Measurements from ENCODE around the gene FYN. TPM values are rescaled to one million over a fixed set of nuclear protein-coding genes. Genes with fewer than 3 reads are reported as not detected.

Gene FYN
- total and polyA plus RNA-seq, 10 of the 15 experiments (the other 5 are each of a cell fraction or from before 2014, with no cell fraction given): 51.4 to 247 (median 138) TPM

DNA sequence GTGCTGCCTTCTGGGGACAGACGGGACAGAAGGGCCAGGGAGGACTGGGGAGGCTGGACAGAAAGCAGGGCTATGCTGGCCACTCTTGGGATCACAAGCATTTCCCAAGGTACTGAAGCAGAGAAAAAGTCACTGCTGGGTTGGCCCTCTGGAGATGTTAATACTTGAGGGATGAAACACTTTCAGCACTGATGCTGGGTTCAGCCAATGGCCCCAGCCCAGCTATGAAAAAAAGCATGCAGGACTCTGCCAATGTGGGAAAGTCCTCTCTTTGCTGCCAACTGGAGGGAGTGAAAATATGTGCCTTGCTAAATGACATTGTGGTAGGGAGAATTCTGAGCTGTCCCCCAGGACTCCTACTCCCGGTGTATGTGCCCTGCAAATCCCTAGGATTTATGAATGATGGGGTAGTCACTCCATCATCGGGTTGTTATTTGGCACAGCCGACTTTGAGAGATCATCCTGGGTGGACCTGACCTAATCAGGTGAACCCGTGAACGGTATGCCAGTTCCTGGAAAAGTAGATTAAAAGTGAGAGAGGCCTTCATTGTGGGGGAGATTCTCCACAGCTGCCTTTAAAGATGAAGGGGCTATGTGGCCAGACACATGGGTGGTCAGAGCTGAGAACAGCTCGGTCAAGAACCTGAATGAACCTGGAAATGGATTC is 147.7 kb downstream of the FYN start:
- H4K20me1 ChIP-seq (ENCODE audit: control insufficient read depth, insufficient read depth): no peaks in the 10 kb centered on the region
- H3K4me1 ChIP-seq (ENCODE audit: control insufficient read depth, insufficient read depth, low read length): peaks cover 40% of the 10 kb centered on the region
- 77% methylated on average over 7 of the region's 7 CpGs for WGBS (ENCODE audit: insufficient coverage, insufficient replicate concordance, low lambda C conversion rate, missing lambda C conversion rate)
- in situ Hi-C loops (cut with MboI) (loop anchor here (25.0 kb wide), 1 partner anchor 1912 kb away; no protein-coding TSS in a partner anchor), intact Hi-C loops (cut with micrococcal nuclease; ENCODE audit: unreplicated experiment) (no loop called here)
- TF ChIP-seq YY1 (IDR thresholded peaks at IDR 0.05; ENCODE audit: low read depth, low read length): no peak
- TF ChIP-seq ZNF217 (IDR thresholded peaks at IDR 0.05): no peak
- no peak overlapping the region for H3K9ac ChIP-seq (ENCODE audit: control insufficient read depth, insufficient read depth, low read length)
- BruUV-seq (replicated peaks): no TSS peak
- no peak overlapping the region for H3K4me3 ChIP-seq
- POLR2A ChIA-PET: interaction anchor here (0.6 to 2.9 kb wide), 7 partner anchors 9 to 118 kb away, joined by 3 to 19 read pairs (median 7); no protein-coding TSS in a partner anchor
- H2AFZ ChIP-seq (ENCODE audit: control insufficient read depth, low read depth, low read length): no peak overlapping the region
- ATAC-seq (peak; percentile 9; the same call in 1 of the 3 replicates), DNase-seq (ENCODE audit: low read depth, low spot score) (no peak), FAIRE-seq (no peak)
- SMC1A ChIA-PET (ENCODE audit: uncharacterized antibody, unreplicated experiment): interaction anchor here (0.6 to 8.2 kb wide), 12 partner anchors 10 to 266 kb away, joined by 3 to 181 read pairs (median 13); no protein-coding TSS in a partner anchor
- H3K36me3 ChIP-seq (ENCODE audit: control insufficient read depth in 2 of 2, insufficient read depth in 2 of 2, low read length in 1 of 2): peaks cover 4 to 8% of the 10 kb centered on the region in 2 experiments; a peak in 2 of 4 replicates
- RAD21 ChIA-PET (ENCODE audit: unreplicated experiment): interaction anchor here (0.5 to 6.4 kb wide), 16 partner anchors 9 to 313 kb away, joined by 3 to 75 read pairs (median 4); no protein-coding TSS in a partner anchor
- peak overlapping the region; percentile 46 for H3K4me2 ChIP-seq (ENCODE audit: control insufficient read depth, insufficient read depth)
- peaks cover 37% of the 10 kb centered on the region for H3K79me2 ChIP-seq (ENCODE audit: control insufficient read depth, insufficient read depth, low read length)
- H3K27ac ChIP-seq (ENCODE audit: control insufficient read depth, insufficient read depth): peak overlapping the region; percentile 57
- no peaks in the 10 kb centered on the region for H3K9me3 ChIP-seq (replicated peaks; ENCODE audit: control insufficient read depth, insufficient read depth, low read length)
- H3K27me3 ChIP-seq (replicated peaks in 1 of 2; ENCODE audit: control insufficient read depth in 2 of 2, insufficient read depth in 2 of 2, low read length in 1 of 2): no peaks in the 10 kb centered on the region
- CTCF ChIA-PET: interaction anchor here (1.0 to 5.9 kb wide), 9 partner anchors 10 to 318 kb away, joined by 3 to 30 read pairs (median 8); no protein-coding TSS in a partner anchor

DNA sequence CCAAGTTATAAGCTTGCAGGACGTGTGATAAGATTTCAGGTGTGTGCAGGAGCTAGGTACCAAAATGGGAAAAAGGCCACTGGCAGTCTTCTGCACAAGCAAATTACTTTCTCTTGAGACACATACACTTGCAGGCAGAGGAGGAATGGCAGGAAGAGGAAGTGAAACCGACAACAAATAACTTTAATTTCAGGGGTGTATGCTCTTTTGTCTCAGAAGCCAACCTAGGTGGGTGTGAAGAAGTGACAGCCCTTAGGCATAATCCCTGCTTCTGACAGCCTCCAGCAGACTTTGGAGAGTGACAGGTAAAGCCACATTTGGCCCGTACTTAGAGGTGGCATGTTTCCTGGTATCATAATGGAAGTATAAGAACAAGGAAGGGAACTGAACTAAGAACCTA is 148.7 kb downstream of the FYN start:
- in situ Hi-C loops (cut with MboI): loop anchor here (25.0 kb wide), 1 partner anchor 588 kb away; no protein-coding TSS in a partner anchor
- Histone ChIP-seq H3K27me3 (replicated peaks in 1 of 2; ENCODE audit: control insufficient read depth in 2 of 2, insufficient read depth in 2 of 2, low read length in 1 of 2) (no peaks in the 10 kb centered on the region), H3K36me3 (ENCODE audit: control insufficient read depth in 2 of 2, insufficient read depth in 2 of 2, low read length in 1 of 2) (peaks cover 6 to 10% of the 10 kb centered on the region in 2 experiments; a peak in 2 of 4 replicates), H3K9me3 (replicated peaks; ENCODE audit: control insufficient read depth, insufficient read depth, low read length) (no peaks in the 10 kb centered on the region), H2AFZ (ENCODE audit: control insufficient read depth, low read depth, low read length) (no peak overlapping the region), H3K4me1 (ENCODE audit: control insufficient read depth, insufficient read depth, low read length) (peaks cover 40% of the 10 kb centered on the region), H3K4me3 (no peak overlapping the region), H4K20me1 (ENCODE audit: control insufficient read depth, insufficient read depth) (no peaks in the 10 kb centered on the region), H3K9ac (ENCODE audit: control insufficient read depth, insufficient read depth, low read length) (no peak overlapping the region), H3K4me2 (ENCODE audit: control insufficient read depth, insufficient read depth) (peak overlapping the region; percentile 83), H3K79me2 (ENCODE audit: control insufficient read depth, insufficient read depth, low read length) (peaks cover 37% of the 10 kb centered on the region), H3K27ac (ENCODE audit: control insufficient read depth, insufficient read depth) (peak overlapping the region; percentile 57)
- ChIA-PET CTCF (interaction anchor here (0.7 to 5.9 kb wide), 11 partner anchors 12 to 438 kb away, joined by 3 to 30 read pairs (median 9); no protein-coding TSS in a partner anchor), RAD21 (ENCODE audit: unreplicated experiment) (interaction anchor here (1.0 to 6.4 kb wide), 15 partner anchors 10 to 319 kb away, joined by 3 to 75 read pairs (median 5); partner anchors contain the start of gene FYN), SMC1A (ENCODE audit: uncharacterized antibody, unreplicated experiment) (interaction anchor here (0.9 to 8.2 kb wide), 12 partner anchors 14 to 315 kb away, joined by 3 to 181 read pairs (median 16); no protein-coding TSS in a partner anchor), POLR2A (interaction anchor here (1.4 to 2.9 kb wide), 4 partner anchors 14 to 119 kb away, joined by 5 to 19 read pairs (median 7); no protein-coding TSS in a partner anchor)
- DNase-seq (ENCODE audit: low read depth, low spot score) (peak; percentile 86), FAIRE-seq (peak; percentile 89), ATAC-seq (peak; percentile 96)
- BruUV-seq (replicated peaks): no TSS peak
- intact Hi-C loops (cut with micrococcal nuclease; ENCODE audit: unreplicated experiment): loop anchor here (1.0 to 5.0 kb wide), 3 partner anchors 17 to 148 kb away; partner anchors contain the start of gene FYN
- WGBS (ENCODE audit: insufficient coverage, insufficient replicate concordance, low lambda C conversion rate, missing lambda C conversion rate): 0% methylated on average over 3 of the region's 3 CpGs
- peak; percentile 72 for TF ChIP-seq NBN (IDR thresholded peaks at IDR 0.05)
- peak; percentile 82 for TF ChIP-seq NFIC (IDR thresholded peaks at IDR 0.05; ENCODE audit: low read depth, low read length)
- TF ChIP-seq EGR1 (IDR thresholded peaks at IDR 0.05; ENCODE audit: borderline replicate concordance in 1 of 2, low read depth in 2 of 2, low read length in 2 of 2): peak in 1 of 2 experiments; percentile 25; a peak in 1 of 3 replicates
- TF ChIP-seq POLR2A (IDR thresholded peaks at IDR 0.05; ENCODE audit: low read depth, low read length): no peak
- no peak for TF ChIP-seq TCF7 (IDR thresholded peaks at IDR 0.05; ENCODE audit: borderline replicate concordance)
- no peak for TF ChIP-seq NFXL1 (IDR thresholded peaks at IDR 0.05; ENCODE audit: borderline replicate concordance)
- no peak for TF ChIP-seq FOS (IDR thresholded peaks at IDR 0.05; ENCODE audit: borderline replicate concordance, extremely low read depth, insufficient read length)
- peak; percentile 87 for TF ChIP-seq MTA2 (IDR thresholded peaks at IDR 0.05; ENCODE audit: low read depth)
- TF ChIP-seq RAD51 (IDR thresholded peaks at IDR 0.05): no peak
- no peak; the same call in 1 of the 2 replicates for TF ChIP-seq BACH1 (IDR thresholded peaks at IDR 0.05; ENCODE audit: borderline replicate concordance)
- TF ChIP-seq SRF (IDR thresholded peaks at IDR 0.05; ENCODE audit: low read depth in 2 of 2, low read length in 2 of 2): no peak
